Measurements from ENCODE around the gene PHYHD1. TPM values are rescaled to one million over a fixed set of nuclear protein-coding genes. Genes with fewer than 3 reads are reported as not detected.

The PHYHD1 gene
- total RNA-seq, 1 experiment from 2014 or later: 18.0 TPM

DNA sequence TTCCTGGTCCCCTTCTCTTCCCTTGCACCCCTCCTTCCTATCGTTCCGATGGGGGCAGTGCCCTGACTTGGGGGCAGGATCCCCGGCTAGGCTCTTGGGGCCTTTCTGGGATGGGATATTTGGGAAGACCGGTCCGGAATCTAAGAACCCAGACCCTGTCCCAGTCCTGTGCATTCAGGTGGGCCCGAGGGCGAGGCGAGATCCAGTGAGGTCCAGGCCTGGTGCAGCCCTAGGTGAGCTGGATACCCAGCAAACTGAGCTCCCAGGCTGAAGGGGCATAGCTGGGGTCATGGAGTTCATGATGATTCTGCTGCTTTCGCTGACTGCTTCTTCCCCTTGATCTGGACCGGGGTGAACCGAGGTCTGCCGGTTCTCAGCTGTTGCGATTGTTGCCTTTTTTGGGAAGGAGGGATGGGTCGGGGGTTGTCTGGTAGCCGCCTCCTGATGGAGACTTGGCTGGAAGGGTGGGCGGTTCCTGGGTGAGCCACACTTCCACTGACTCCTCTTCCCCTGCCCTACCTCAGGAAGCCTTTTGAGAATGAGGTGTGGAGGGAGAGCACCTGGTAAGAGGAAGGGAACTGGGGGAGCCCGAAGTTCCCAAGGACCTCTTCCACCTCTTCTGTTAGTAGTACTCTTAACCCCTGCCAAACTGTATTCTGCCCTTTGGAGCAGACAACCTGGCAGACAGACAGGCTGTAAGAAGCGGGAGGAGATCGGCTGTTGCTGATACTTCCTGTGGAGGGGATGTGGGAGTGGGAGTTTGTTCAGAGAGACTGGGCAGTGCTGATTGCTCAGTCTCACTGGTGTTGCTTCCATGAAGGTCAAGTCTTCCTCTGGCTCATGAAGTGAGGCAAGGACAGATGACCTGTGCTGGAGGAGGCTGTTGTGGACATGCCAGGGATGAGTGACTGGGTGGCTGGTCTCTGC is 37.8 kb upstream of the PHYHD1 start:
- TF ChIP-seq, protein P1, sequence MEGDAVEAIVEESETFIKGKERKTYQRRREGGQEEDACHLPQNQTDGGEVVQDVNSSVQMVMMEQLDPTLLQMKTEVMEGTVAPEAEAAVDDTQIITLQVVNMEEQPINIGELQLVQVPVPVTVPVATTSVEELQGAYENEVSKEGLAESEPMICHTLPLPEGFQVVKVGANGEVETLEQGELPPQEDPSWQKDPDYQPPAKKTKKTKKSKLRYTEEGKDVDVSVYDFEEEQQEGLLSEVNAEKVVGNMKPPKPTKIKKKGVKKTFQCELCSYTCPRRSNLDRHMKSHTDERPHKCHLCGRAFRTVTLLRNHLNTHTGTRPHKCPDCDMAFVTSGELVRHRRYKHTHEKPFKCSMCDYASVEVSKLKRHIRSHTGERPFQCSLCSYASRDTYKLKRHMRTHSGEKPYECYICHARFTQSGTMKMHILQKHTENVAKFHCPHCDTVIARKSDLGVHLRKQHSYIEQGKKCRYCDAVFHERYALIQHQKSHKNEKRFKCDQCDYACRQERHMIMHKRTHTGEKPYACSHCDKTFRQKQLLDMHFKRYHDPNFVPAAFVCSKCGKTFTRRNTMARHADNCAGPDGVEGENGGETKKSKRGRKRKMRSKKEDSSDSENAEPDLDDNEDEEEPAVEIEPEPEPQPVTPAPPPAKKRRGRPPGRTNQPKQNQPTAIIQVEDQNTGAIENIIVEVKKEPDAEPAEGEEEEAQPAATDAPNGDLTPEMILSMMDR (conservative IDR thresholded peaks at IDR 0.05): no peak
- no peak overlapping the region for H4K91ac ChIP-seq (ENCODE audit: insufficient read length, low read depth, low read length)
- H3K27ac Mint-ChIP-seq: peak overlapping the region; percentile 96 to 99 (median 98)
- peak overlapping the region; percentile 5; the same call in 1 of the 2 replicates for H3K14ac ChIP-seq (ENCODE audit: insufficient read depth, low read length)
- H3K18ac ChIP-seq (ENCODE audit: insufficient read length, low read depth, low read length): peak overlapping the region; percentile 7
- H3K27ac ChIP-seq (ENCODE audit: insufficient read length, low read depth, low read length): no peak overlapping the region
- H3T11ph ChIP-seq (ENCODE audit: low read length): no peak overlapping the region
- no peak for DNase-seq
- peaks cover 3% of the 10 kb centered on the region; the same call in 1 of the 2 replicates for H3K4me1 ChIP-seq (ENCODE audit: insufficient read depth, low read length)
- H3K23ac ChIP-seq (ENCODE audit: insufficient read length, low read depth, low read length): no peak overlapping the region
- peaks cover 4% of the 10 kb centered on the region for H3K79me1 ChIP-seq (ENCODE audit: insufficient read depth, low read depth, low read length, poor library complexity, severe bottlenecking)
- H3K56ac ChIP-seq (ENCODE audit: insufficient read length, low read depth, low read length): no peak overlapping the region
- no peak overlapping the region for H4K5ac ChIP-seq (ENCODE audit: insufficient read length, low read depth, low read length)
- H2AK5ac ChIP-seq (ENCODE audit: insufficient read length, low read length): no peak overlapping the region
- H2BK15ac ChIP-seq (ENCODE audit: low read depth, low read length): no peak overlapping the region
- H3K4me3 Mint-ChIP-seq: peak overlapping the region; percentile 95 to 99
- H2BK12ac ChIP-seq (ENCODE audit: insufficient read length, low read depth, low read length): no peak overlapping the region
- no peak overlapping the region for H2BK20ac ChIP-seq (ENCODE audit: low read depth, low read length, poor library complexity, severe bottlenecking)
- H3K9me3 Mint-ChIP-seq: no peaks in the 10 kb centered on the region; a peak in 1 of 5 replicates
- H2BK5ac ChIP-seq (ENCODE audit: insufficient read length, low read length): no peak overlapping the region
- no peak overlapping the region for H2AFZ ChIP-seq (ENCODE audit: low read length)
- peaks cover 22 to 41% (median 24%) of the 10 kb centered on the region in 3 experiments for H3K36me3 Mint-ChIP-seq (ENCODE audit: insufficient read depth in 1 of 3, low read depth in 3 of 3)
- H3K9ac ChIP-seq (ENCODE audit: extremely low read depth, insufficient read length, low read length): peak overlapping the region; percentile 91
- H3K4ac ChIP-seq (ENCODE audit: low read depth, low read length): no peak overlapping the region
- H3K23me2 ChIP-seq (ENCODE audit: insufficient read length, low read depth, low read length, poor library complexity, severe bottlenecking): peaks cover 11% of the 10 kb centered on the region
- peaks cover 38 to 39% of the 10 kb centered on the region in 2 experiments for H3K4me1 Mint-ChIP-seq
- H3K27me3 ChIP-seq (ENCODE audit: insufficient read depth, low read length): no peaks in the 10 kb centered on the region
- H4K8ac ChIP-seq (replicated peaks; ENCODE audit: insufficient read length, low read depth, low read length): no peak overlapping the region
- H3K4me2 ChIP-seq (ENCODE audit: insufficient read depth, insufficient read length, low read length): peak overlapping the region; percentile 58
- no peak overlapping the region for H2BK120ac ChIP-seq (ENCODE audit: low read depth, low read length, poor library complexity, severe bottlenecking)
- no CpG with 5 or more reads among the region's 19 CpGs for WGBS (ENCODE audit: extremely low coverage, insufficient read length, low lambda C conversion rate)
- peaks cover 2% of the 10 kb centered on the region; the same call in 1 of the 2 replicates for H3K27me3 Mint-ChIP-seq (ENCODE audit: low read depth)
- peaks cover 31% of the 10 kb centered on the region; the same call in 1 of the 2 replicates for H3K79me2 ChIP-seq (ENCODE audit: insufficient read depth, low read length)
- H3K9me3 ChIP-seq (ENCODE audit: control insufficient read depth, low read depth, low read length): no peaks in the 10 kb centered on the region
- H4K20me1 ChIP-seq (ENCODE audit: control insufficient read depth, insufficient read depth, insufficient read length): no peaks in the 10 kb centered on the region
